KMS-11 (cell line): ENCODE data around the gene HNF4A.

Experiments used
- H2AFZ ChIP-seq: fragments of 200-600 bp; sonication (generic); 2 replicates; pipeline ENCODE4 v1.6.1; 2016; ENCODE audit warnings: antibody characterized with exemption, mixed run types, low read depth
- H3K27ac ChIP-seq: fragments of 200-600 bp; sonication (generic); 2 replicates; pipeline ENCODE4 v1.6.1; 2016; ENCODE audit warnings: mild to moderate bottlenecking, mixed run types
- H3K27me3 ChIP-seq: fragments of 200-600 bp; sonication (generic); 2 replicates; pipeline ENCODE4 v1.6.1; 2017; ENCODE audit warnings: mild to moderate bottlenecking, low read depth, mixed run types, moderate library complexity; ENCODE audit not compliant: insufficient read depth
- H3K36me3 ChIP-seq: fragments of 200-600 bp; sonication (generic); 2 replicates; pipeline ENCODE4 v1.6.1; 2017; ENCODE audit warnings: mild to moderate bottlenecking, mixed run types; ENCODE audit not compliant: insufficient read depth
- H3K4me1 ChIP-seq: fragments of 200-600 bp; sonication (generic); 2 replicates; pipeline ENCODE4 v1.6.1; 2016; ENCODE audit warnings: mild to moderate bottlenecking, low read depth, mixed run types; ENCODE audit not compliant: poor library complexity, severe bottlenecking
- H3K4me2 ChIP-seq: fragments of 200-600 bp; sonication (generic); 2 replicates; pipeline ENCODE4 v1.7.0; 2016; ENCODE audit warnings: mild to moderate bottlenecking, mixed run types
- H3K4me3 ChIP-seq: fragments of 200-600 bp; sonication (generic); IDR thresholded peaks from 2 replicates; pipeline ENCODE4 v1.6.1; 2017; ENCODE audit warnings: low read depth, low read length, mixed read lengths; ENCODE audit not compliant: insufficient read depth
- H3K79me2 ChIP-seq: fragments of 200-600 bp; sonication (generic); 2 replicates; pipeline ENCODE4 v1.6.1; 2016; ENCODE audit warnings: low read depth, mixed run types; ENCODE audit not compliant: insufficient read depth
- H3K9ac ChIP-seq: fragments of 200-600 bp; sonication (generic); 2 replicates; pipeline ENCODE4 v1.6.1; 2016; ENCODE audit warnings: mild to moderate bottlenecking, mixed run types
- H4K20me1 ChIP-seq: fragments of 200-600 bp; sonication (generic); 2 replicates; pipeline ENCODE4 v1.6.1; 2016; ENCODE audit warnings: mild to moderate bottlenecking, mixed run types; ENCODE audit not compliant: insufficient read depth
- CTCF ChIP-seq: fragments of 200-600 bp; sonication (generic); conservative IDR thresholded peaks from 2 replicates; pipeline ENCODE4 v1.6.1; 2017; ENCODE audit warnings: low read depth, mild to moderate bottlenecking, antibody characterized with exemption, low read length, moderate library complexity, mixed read lengths

The HNF4A gene

DNA sequence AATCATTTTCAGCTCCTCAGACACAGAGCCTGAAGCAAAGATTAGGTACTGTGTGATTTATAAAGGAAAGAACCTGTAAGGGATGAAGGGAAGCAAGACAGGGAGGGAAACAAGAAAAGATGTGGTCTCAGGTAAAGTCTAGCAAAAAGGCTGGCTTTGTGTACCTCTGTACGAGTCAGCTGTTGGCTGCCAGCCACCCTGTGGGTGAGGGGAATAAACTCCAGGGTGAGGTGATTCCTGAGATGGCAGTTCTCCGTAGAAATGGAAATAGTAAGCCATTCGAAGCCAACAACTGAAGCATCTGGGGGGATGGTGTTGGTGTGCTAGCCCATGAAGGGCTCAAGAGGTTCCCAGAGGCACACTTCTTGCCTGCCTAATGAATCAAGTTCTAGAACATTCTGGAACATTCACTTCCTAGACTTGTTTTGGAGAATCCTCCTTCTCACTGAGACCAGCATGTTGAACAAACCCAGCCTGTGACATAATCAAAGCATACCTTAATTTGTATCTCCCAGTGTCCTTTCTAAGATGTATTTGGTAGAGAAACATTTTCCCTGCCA, 109.6 kb downstream of the HNF4A start:
- Histone ChIP-seq H3K79me2 (no peaks in the 10 kb centered on the region), H4K20me1 (no peaks in the 10 kb centered on the region), H3K27ac (no peak overlapping the region), H3K9ac (no peak overlapping the region), H3K36me3 (no peaks in the 10 kb centered on the region), H3K27me3 (no peaks in the 10 kb centered on the region), H3K4me2 (no peak overlapping the region), H3K4me1 (no peaks in the 10 kb centered on the region), H2AFZ (no peak overlapping the region), H3K4me3 (no peak overlapping the region)
- no peak for TF ChIP-seq CTCF

DNA sequence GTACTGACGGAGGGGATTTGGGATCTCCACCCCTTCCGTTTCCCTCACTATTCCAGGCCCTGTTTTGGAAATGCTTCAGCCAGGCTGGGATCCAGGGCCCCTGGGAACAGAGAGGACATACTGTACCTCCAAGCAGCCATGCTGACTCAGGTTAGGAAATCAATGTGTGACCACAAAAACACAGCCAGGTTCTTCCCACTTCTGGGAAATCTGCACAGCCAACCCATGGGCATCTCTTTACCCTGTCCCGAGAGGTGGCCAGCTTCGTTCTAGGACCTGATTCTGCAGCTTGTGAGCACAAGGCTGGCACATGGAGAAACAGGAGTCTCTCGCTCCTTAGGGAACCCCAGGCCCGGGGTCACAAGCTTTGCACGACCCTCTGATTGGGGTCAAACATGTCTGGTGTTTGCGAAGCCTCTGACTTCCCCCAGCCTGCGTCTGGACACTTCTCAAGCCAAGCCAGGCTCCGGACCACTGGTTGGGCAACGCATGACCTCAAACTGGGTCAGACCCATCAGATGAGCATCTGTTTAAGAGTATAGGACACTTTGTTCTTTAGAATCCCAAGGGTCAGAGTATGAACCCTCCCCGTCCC, 111.9 kb downstream of the HNF4A start:
- no peak overlapping the region for H3K9ac ChIP-seq
- no peaks in the 10 kb centered on the region for H3K27me3 ChIP-seq
- H3K79me2 ChIP-seq = no peaks in the 10 kb centered on the region
- H4K20me1 ChIP-seq = no peaks in the 10 kb centered on the region
- H3K4me2 ChIP-seq = no peak overlapping the region
- no peaks in the 10 kb centered on the region for H3K36me3 ChIP-seq
- H3K4me3 ChIP-seq = no peak overlapping the region
- no peak overlapping the region for H2AFZ ChIP-seq
- no peak overlapping the region for H3K27ac ChIP-seq
- no peak for TF ChIP-seq CTCF
- no peaks in the 10 kb centered on the region for H3K4me1 ChIP-seq

DNA sequence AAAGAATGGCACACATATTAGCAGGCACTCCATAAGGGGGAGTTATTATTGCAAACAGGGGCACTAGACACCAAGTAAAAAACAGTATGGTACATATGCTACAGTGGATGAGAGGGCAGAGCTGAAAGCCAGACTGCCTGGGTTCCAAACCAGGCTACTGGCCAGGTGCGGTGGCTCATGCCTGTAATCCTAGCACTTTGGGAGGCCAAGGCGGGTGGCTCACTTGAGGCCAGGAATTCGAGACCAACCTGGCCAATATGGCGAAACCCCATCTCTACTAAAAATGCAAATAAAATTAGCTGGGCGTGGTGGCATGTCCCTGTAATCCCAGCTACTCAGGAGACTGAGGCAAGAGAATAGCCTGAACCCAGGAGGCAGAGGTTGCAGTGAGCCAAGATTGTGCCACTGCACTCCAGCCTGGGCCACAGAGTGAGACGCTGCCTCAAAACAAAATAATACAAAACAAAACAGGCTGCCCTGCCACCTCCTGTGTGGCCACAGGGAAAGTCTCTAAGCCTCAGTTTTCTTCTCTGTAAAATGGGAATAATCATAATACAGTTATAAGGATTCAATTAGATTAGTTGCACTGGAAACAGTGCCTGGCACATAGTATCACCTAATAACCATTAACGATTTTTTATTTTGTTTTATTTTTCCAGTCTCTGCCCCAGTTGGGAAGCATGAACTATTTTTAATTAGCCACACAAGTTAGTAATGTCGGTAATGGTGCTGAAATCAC, 112.7 kb downstream of the HNF4A start:
- H3K9ac ChIP-seq = no peak overlapping the region
- H2AFZ ChIP-seq = no peak overlapping the region
- H3K4me1 ChIP-seq = no peaks in the 10 kb centered on the region
- H3K79me2 ChIP-seq = no peaks in the 10 kb centered on the region
- no peak for TF ChIP-seq CTCF
- H3K27ac ChIP-seq = no peak overlapping the region
- no peak overlapping the region for H3K4me2 ChIP-seq
- H3K27me3 ChIP-seq = no peaks in the 10 kb centered on the region
- no peaks in the 10 kb centered on the region for H3K36me3 ChIP-seq
- H4K20me1 ChIP-seq = no peaks in the 10 kb centered on the region
- H3K4me3 ChIP-seq = no peak overlapping the region

DNA sequence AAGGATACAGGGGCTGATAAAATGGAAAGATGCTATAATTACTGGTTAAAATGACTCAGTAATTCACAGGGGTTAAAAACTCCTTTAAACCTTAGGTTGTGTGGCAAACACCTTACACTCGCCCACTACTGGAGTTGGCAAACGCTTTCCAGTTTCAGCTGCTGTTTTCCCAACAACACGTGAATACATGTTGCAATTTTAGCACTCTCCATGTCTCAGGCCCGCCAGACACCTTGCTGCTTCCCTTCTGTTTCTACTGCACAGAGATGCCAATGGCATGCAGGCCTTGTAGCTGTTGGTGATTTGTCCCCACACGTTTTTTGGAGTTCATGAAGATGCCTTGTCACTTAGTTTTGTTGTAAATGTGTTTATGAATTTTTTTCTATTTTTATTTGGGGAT, 114.8 kb downstream of the HNF4A start:
- Histone ChIP-seq H3K27me3 (no peaks in the 10 kb centered on the region), H3K79me2 (no peaks in the 10 kb centered on the region), H3K4me1 (peaks cover 5% of the 10 kb centered on the region), H3K4me3 (no peak overlapping the region), H4K20me1 (no peaks in the 10 kb centered on the region), H3K36me3 (no peaks in the 10 kb centered on the region), H2AFZ (no peak overlapping the region), H3K9ac (no peak overlapping the region), H3K4me2 (no peak overlapping the region), H3K27ac (no peak overlapping the region)
- no peak for TF ChIP-seq CTCF
